Anterior cingulate cortex (tissue), 58 donors: ENCODE results near the gene TGFB1.
A peak's percentile ranks its signal among the peaks of the same experiment; 100 is the strongest.
"Not testable (repeated sequence)": the region's sequence is repeated elsewhere in the genome, so short reads cannot be mapped to it uniquely, and the experiment has no call there.

ENCODE experiments used
- DNase-seq, 58 donors: peaks; one replicate each; lab custom pipeline; 2025; lab: John Stamatoyannopoulos, UW

TGFB1 gene

GRCh38 chr19:41371541-41371940 is 17.8 kb upstream of the TGFB1 start:
- no peak for DNase-seq

GRCh38 chr19:41371119-41371518 is 17.4 kb upstream of the TGFB1 start:
- DNase-seq: not testable (repeated sequence)

- DNase-seq: no peak
Observed at GRCh38 chr19:41369769-41370168, 16.0 kb upstream of the TGFB1 start.

GRCh38 chr19:41367848-41368301 is 14.2 kb upstream of the TGFB1 start:
- no peak for DNase-seq

GRCh38 chr19:41366089-41366488 is 12.4 kb upstream of the TGFB1 start:
- no peak for DNase-seq

- DNase-seq: no peak
Observed at GRCh38 chr19:41364524-41365391, 11.0 kb upstream of the TGFB1 start.

GRCh38 chr19:41363753-41364523 is 10.2 kb upstream of the TGFB1 start, which contains the start of gene B9D2:
TSS of gene B9D2 (minus strand) at chr19:41364149. CDS start at chr19:41363519, 630 bp downstream.
- peak; percentile 74 to 100 (median 97) for DNase-seq

GRCh38 chr19:41363371-41363752 is 9.6 kb upstream of the TGFB1 start:
- DNase-seq: no peak

- no peak for DNase-seq
Observed at GRCh38 chr19:41362143-41362847, 8.6 kb upstream of the TGFB1 start.

GRCh38 chr19:41359741-41360140 is 6.0 kb upstream of the TGFB1 start:
- DNase-seq: no peak

GRCh38 chr19:41357746-41358145 is 4.0 kb upstream of the TGFB1 start:
- no peak for DNase-seq

GRCh38 chr19:41356984-41357739 is 3.4 kb upstream of the TGFB1 start:
- peak in 1 of 58 donors; percentile 11 for DNase-seq

GRCh38 chr19:41355802-41356201 is 2.1 kb upstream of the TGFB1 start:
- no peak for DNase-seq

GRCh38 chr19:41355035-41355434 is 1.3 kb upstream of the TGFB1 start:
- DNase-seq: no peak

- DNase-seq: no peak
Observed at GRCh38 chr19:41354343-41354953, 726 bp upstream of the TGFB1 start.

GRCh38 chr19:41352609-41353465 is 885 bp downstream of the TGFB1 start:
- DNase-seq: peak in 15 of 58 donors; percentile 8 to 43 (median 14)

GRCh38 chr19:41352279-41352608 is 1.5 kb downstream of the TGFB1 start:
- no peak for DNase-seq

GRCh38 chr19:41351339-41352245 is 2.1 kb downstream of the TGFB1 start:
- peak in 33 of 58 donors; percentile 5 to 48 (median 27) for DNase-seq
